Right lobe of liver (tissue), 4 donors: ENCODE data around the gene NDUFAF3.

Source experiments
- CTCF ChIP-seq, 4 donors: fragments of 200-600 bp in 3 of 4; fragments of 450-650 bp in 1 of 4; IDR thresholded peaks; one replicate each; pipeline versions ENCODE4 v1.5.1 to v1.8.0; 2016 to 2022; ENCODE audit warnings: antibody characterized with exemption in 4 of 4, mild to moderate bottlenecking in 2 of 4
- POLR2A ChIP-seq: fragments of 450-650 bp; IDR thresholded peaks from one replicate; pipeline ENCODE4 v1.6.1; 2017; ENCODE audit warnings: antibody characterized with exemption, mild to moderate bottlenecking
- donor health status: DM: no; HTN: no; CAD: no.
- donor health status: DM: no; HTN: no; CAD: no.
- donor health status: DM: no; HTN: yes; CAD: no.

DNA sequence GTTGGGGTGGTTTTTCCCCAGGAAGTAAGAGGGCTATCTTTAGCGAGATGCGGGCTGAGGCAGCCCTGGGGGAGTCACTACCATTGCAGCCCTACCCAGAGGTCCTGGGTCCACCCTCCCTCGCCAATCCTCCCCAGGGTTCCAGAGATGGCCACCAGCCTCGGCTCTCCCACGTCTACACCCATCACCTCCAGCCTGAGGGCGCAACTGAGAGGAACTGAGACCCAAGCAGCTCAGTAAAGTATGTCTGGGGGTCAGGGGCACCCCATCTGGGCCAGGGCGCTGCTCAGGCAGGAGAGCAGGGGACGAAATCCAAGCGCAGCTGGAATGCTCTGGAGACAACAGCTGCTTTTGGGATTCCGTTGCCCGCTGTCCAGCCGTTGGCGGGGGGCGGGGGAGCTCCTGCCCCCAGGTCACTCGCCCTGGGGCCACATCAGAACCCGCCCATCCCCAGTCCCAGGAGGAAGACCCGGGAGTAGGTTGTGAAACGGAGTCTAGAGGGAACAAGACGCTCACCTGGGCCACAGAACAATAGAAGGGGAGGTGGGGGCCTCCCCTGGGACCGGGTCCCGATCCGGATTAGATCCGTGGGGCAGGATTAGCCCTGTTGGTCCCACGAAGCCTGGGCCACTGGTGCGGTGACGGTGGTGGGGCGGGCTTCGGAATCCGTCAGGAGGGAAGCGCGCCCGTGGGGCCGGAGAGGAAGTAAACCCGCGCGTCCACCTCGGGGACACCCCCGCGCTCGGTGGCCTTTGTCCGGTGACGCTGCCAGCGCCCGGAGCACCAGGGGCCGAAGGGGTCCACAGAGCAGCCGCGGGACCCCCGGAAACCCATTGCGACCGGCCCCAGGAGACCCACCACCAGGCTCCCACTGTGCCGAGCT, 1.4 kb upstream of the NDUFAF3 start:
- no peak for TF ChIP-seq CTCF (IDR thresholded peaks at IDR 0.05)
- TF ChIP-seq POLR2A = no peak
